A375 (cell line): ENCODE data around the gene CLEC18C. TPM values are rescaled to one million over a fixed set of nuclear protein-coding genes. Genes with fewer than 3 reads are reported as not detected.

Source experiments
- small RNA-seq: library from RNA; depleted of rRNA; stranded (forward); fragments of <200 nt; gene quantifications from one replicate; pipeline ENCODE3, GENCODE V24; 2014
- total RNA-seq: library from RNA; depleted of rRNA; stranded (reverse); fragments of >200 nt; shearing (Covaris generic); gene quantifications from 2 replicates; pipeline ENCODE4 v1.2.3, GENCODE V29; 2014; rRNA removed

Gene CLEC18C
- total RNA-seq, result 0.21 and 0.49 TPM in 2 replicates

DNA sequence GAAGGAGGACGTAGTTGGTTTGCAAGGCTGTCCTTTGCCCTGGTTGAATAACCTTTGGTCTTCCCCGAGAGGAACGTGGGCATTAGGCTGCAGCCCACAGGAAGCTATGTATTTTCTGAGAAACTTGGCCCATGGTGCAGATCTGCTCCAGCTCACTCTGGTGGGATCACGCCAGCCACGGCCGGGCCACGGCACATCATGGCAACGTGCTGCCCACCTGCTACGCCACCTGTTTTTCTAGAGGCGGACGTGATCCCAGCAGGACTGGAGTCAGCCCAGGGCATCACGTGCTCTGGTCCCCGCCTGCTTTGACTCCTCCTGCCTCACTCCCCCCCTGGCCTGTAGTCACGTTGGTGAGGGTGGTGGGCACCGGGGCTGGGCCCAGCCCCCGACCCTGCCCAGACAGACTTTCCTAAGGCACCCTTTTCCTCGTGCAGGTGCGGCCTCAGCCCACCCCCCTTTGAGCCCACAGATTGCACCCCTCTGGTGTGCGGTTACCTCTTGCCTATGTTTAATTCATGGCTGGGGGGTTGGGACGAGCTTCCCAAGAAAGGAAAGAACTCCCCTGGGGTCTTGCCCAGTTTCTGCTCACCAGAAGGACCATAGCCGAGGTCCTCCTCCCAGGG, at the start of gene CLEC18C:
Gene CLEC18C (plus strand): TSS at position 576 of the 626 bp plus-strand sequence. CDS start 492 bp downstream, outside the sequence.

Small RNA genes lying within 50 kb of the gene (small RNA-seq; reads per million reads assigned to genes)
- gene AC009060.2, result not detected

Other genes starting within 250 kb of the CLEC18C start
- 6.3 and 7.2 TPM in 2 replicates for gene CLEC18A, start 222.5 kb upstream of the CLEC18C start, total RNA-seq
- 24.7 and 28.5 TPM in 2 replicates for gene PDPR, start 59.5 kb upstream of the CLEC18C start, total RNA-seq
- gene EXOSC6, start 78.2 kb downstream of the CLEC18C start, total RNA-seq, result 45.1 and 48.9 TPM in 2 replicates
- 296 and 303 TPM in 2 replicates for gene AARS1, start 115.7 kb downstream of the CLEC18C start, total RNA-seq
- 37.8 and 38.3 TPM in 2 replicates for gene DDX19B, start 125.4 kb downstream of the CLEC18C start, total RNA-seq
- 80.0 and 83.9 TPM in 2 replicates for gene DDX19A, start 173.1 kb downstream of the CLEC18C start, total RNA-seq